Activated T-helper 2 cell treated with anti-CD3 and anti-CD28 coated beads, Interferon-gamma antibody, Interleukin-2, Interleukin-4, amounts not matched to agents 10 μg/mL and 5 μg/mL and 100 μg/mL, durations not matched to agents 14 hours and 24 hours and 36 hours (primary cell): ENCODE results near the gene FOXF2. TPM values are rescaled to one million over a fixed set of nuclear protein-coding genes. Genes with fewer than 3 reads are reported as not detected.
"Not testable (repeated sequence)": the region's sequence is repeated elsewhere in the genome, so short reads cannot be mapped to it uniquely, and the experiment has no call there.

Experiments used
- DNase-seq: peaks from one replicate; pipeline ENCODE4 v3.0.0; 2021; ENCODE audit warnings: low spot score
- H3K27ac Mint-ChIP-seq: one replicate; pipeline ENCODE4 v1.8.0; 2021; ENCODE audit warnings: mixed read lengths
- H3K27me3 Mint-ChIP-seq: one replicate; pipeline ENCODE4 v1.8.0; 2021; ENCODE audit warnings: low read depth, mixed read lengths
- H3K36me3 Mint-ChIP-seq: one replicate; pipeline ENCODE4 v1.8.0; 2021; ENCODE audit warnings: low read depth, mixed read lengths
- H3K4me1 Mint-ChIP-seq: one replicate; pipeline ENCODE4 v1.8.0; 2021; ENCODE audit warnings: low read depth, mixed read lengths
- H3K4me3 Mint-ChIP-seq: one replicate; pipeline ENCODE4 v1.8.0; 2021; ENCODE audit warnings: low read depth, mild to moderate bottlenecking, moderate library complexity, mixed read lengths
- H3K9me3 Mint-ChIP-seq: one replicate; pipeline ENCODE4 v1.8.0; 2021; ENCODE audit warnings: mixed read lengths
- intact Hi-C: fragments of 100-400 bp; cut with micrococcal nuclease; formaldehyde crosslinking; loops from one replicate; pipeline ENCODE4 v1.15.1; 2023
- total RNA-seq: library from RNA; stranded (reverse); gene quantifications from 2 replicates; pipeline ENCODE4 v1.2.3, GENCODE V29; 2022

FOXF2 gene
- total RNA-seq, 1 donor from 2014 or later = not detected

GRCh38 chr6:1364791-1365190 lies 24.6 kb upstream of the FOXF2 start:
- intact Hi-C loops = no loop called here
- no peaks in the 10 kb centered on the region for H3K36me3 Mint-ChIP-seq
- H3K27ac Mint-ChIP-seq = no peak overlapping the region
- no peak for DNase-seq
- H3K9me3 Mint-ChIP-seq = no peaks in the 10 kb centered on the region
- no peaks in the 10 kb centered on the region for H3K4me1 Mint-ChIP-seq
- H3K4me3 Mint-ChIP-seq = no peak overlapping the region
- peaks cover 12% of the 10 kb centered on the region for H3K27me3 Mint-ChIP-seq

GRCh38 chr6:1365686-1366085 lies 23.7 kb upstream of the FOXF2 start:
- H3K27me3 Mint-ChIP-seq = peaks cover 14% of the 10 kb centered on the region
- no peak overlapping the region for H3K4me3 Mint-ChIP-seq
- H3K27ac Mint-ChIP-seq = no peak overlapping the region

GRCh38 chr6:1367771-1368170 lies 21.6 kb upstream of the FOXF2 start:
- intact Hi-C loops = no loop called here
- no peak overlapping the region for H3K27ac Mint-ChIP-seq
- peaks cover 28% of the 10 kb centered on the region for H3K27me3 Mint-ChIP-seq
- no peak overlapping the region for H3K4me3 Mint-ChIP-seq
- H3K9me3 Mint-ChIP-seq = no peaks in the 10 kb centered on the region
- DNase-seq = no peak
- H3K36me3 Mint-ChIP-seq = no peaks in the 10 kb centered on the region
- H3K4me1 Mint-ChIP-seq = no peaks in the 10 kb centered on the region

More at GRCh38 chr6:1365686-1366085, 23.7 kb upstream of the FOXF2 start:
- Mint-ChIP-seq H3K9me3 (no peaks in the 10 kb centered on the region), H3K4me1 (no peaks in the 10 kb centered on the region), H3K36me3 (no peaks in the 10 kb centered on the region)
- no peak for DNase-seq
- intact Hi-C loops = no loop called here

GRCh38 chr6:1368940-1369339 lies 20.4 kb upstream of the FOXF2 start:
- no peaks in the 10 kb centered on the region for H3K9me3 Mint-ChIP-seq
- peaks cover 37% of the 10 kb centered on the region for H3K27me3 Mint-ChIP-seq
- no peak for DNase-seq
- H3K36me3 Mint-ChIP-seq = no peaks in the 10 kb centered on the region
- no peaks in the 10 kb centered on the region for H3K4me1 Mint-ChIP-seq
- intact Hi-C loops = no loop called here
- H3K4me3 Mint-ChIP-seq = no peak overlapping the region
- no peak overlapping the region for H3K27ac Mint-ChIP-seq

GRCh38 chr6:1369695-1370094 lies 19.7 kb upstream of the FOXF2 start:
- H3K27me3 Mint-ChIP-seq = peaks cover 42% of the 10 kb centered on the region
- not testable (repeated sequence) for H3K4me1 Mint-ChIP-seq

GRCh38 chr6:1371933-1372332 lies 17.4 kb upstream of the FOXF2 start:
- Mint-ChIP-seq H3K27me3 (peaks cover 58% of the 10 kb centered on the region), H3K27ac (no peak overlapping the region), H3K36me3 (no peaks in the 10 kb centered on the region), H3K9me3 (no peaks in the 10 kb centered on the region), H3K4me3 (no peak overlapping the region), H3K4me1 (no peaks in the 10 kb centered on the region)
- intact Hi-C loops = no loop called here
- no peak for DNase-seq

More at GRCh38 chr6:1369695-1370094, 19.7 kb upstream of the FOXF2 start:
- H3K27ac Mint-ChIP-seq, H3K4me3 Mint-ChIP-seq, intact Hi-C loops, H3K9me3 Mint-ChIP-seq, H3K36me3 Mint-ChIP-seq, DNase-seq: not testable (repeated sequence)

GRCh38 chr6:1372690-1373089 lies 16.7 kb upstream of the FOXF2 start:
- no peaks in the 10 kb centered on the region for H3K9me3 Mint-ChIP-seq
- intact Hi-C loops = no loop called here
- H3K27me3 Mint-ChIP-seq = peaks cover 64% of the 10 kb centered on the region
- DNase-seq = no peak
- H3K4me3 Mint-ChIP-seq = no peak overlapping the region
- no peaks in the 10 kb centered on the region for H3K36me3 Mint-ChIP-seq
- no peaks in the 10 kb centered on the region for H3K4me1 Mint-ChIP-seq
- no peak overlapping the region for H3K27ac Mint-ChIP-seq

- H3K27ac Mint-ChIP-seq = no peak overlapping the region
- no peak overlapping the region for H3K4me3 Mint-ChIP-seq
- intact Hi-C loops = no loop called here
- H3K4me1 Mint-ChIP-seq = peaks cover 17% of the 10 kb centered on the region
- H3K9me3 Mint-ChIP-seq = no peaks in the 10 kb centered on the region
- no peaks in the 10 kb centered on the region for H3K36me3 Mint-ChIP-seq
- DNase-seq = no peak
- H3K27me3 Mint-ChIP-seq = peaks cover 85% of the 10 kb centered on the region
Observed at GRCh38 chr6:1376653-1377052, 12.7 kb upstream of the FOXF2 start.

- Mint-ChIP-seq H3K36me3 (no peaks in the 10 kb centered on the region), H3K27ac (no peak overlapping the region)
- intact Hi-C loops = no loop called here
Observed at GRCh38 chr6:1377526-1377925, 11.8 kb upstream of the FOXF2 start.

GRCh38 chr6:1378065-1379016 lies 11.0 kb upstream of the FOXF2 start:
- no peak for DNase-seq
- intact Hi-C loops = loop anchor here (1.0 to 2.0 kb wide), 2 partner anchors 14 to 67 kb away; no protein-coding TSS in a partner anchor
- Mint-ChIP-seq H3K9me3 (no peaks in the 10 kb centered on the region), H3K27me3 (peaks cover 76% of the 10 kb centered on the region), H3K36me3 (no peaks in the 10 kb centered on the region), H3K4me3 (no peak overlapping the region), H3K4me1 (peaks cover 17% of the 10 kb centered on the region), H3K27ac (no peak overlapping the region)

More at GRCh38 chr6:1377526-1377925, 11.8 kb upstream of the FOXF2 start:
- H3K27me3 Mint-ChIP-seq = peaks cover 78% of the 10 kb centered on the region
- no peak overlapping the region for H3K4me3 Mint-ChIP-seq
- DNase-seq = no peak
- peaks cover 17% of the 10 kb centered on the region for H3K4me1 Mint-ChIP-seq
- H3K9me3 Mint-ChIP-seq = no peaks in the 10 kb centered on the region

- DNase-seq = no peak
- no peaks in the 10 kb centered on the region for H3K9me3 Mint-ChIP-seq
- no peak overlapping the region for H3K27ac Mint-ChIP-seq
- H3K36me3 Mint-ChIP-seq = no peaks in the 10 kb centered on the region
- peaks cover 71% of the 10 kb centered on the region for H3K27me3 Mint-ChIP-seq
- peaks cover 17% of the 10 kb centered on the region for H3K4me1 Mint-ChIP-seq
- intact Hi-C loops = loop anchor here (1.0 to 2.0 kb wide), 2 partner anchors 14 to 68 kb away; no protein-coding TSS in a partner anchor
- H3K4me3 Mint-ChIP-seq = no peak overlapping the region
Observed at GRCh38 chr6:1379017-1379787, 10.2 kb upstream of the FOXF2 start.

- Mint-ChIP-seq H3K27ac (no peak overlapping the region), H3K9me3 (no peaks in the 10 kb centered on the region), H3K4me1 (peaks cover 17% of the 10 kb centered on the region), H3K4me3 (no peak overlapping the region), H3K27me3 (peaks cover 69% of the 10 kb centered on the region), H3K36me3 (no peaks in the 10 kb centered on the region)
- intact Hi-C loops = loop anchor here (1.0 to 5.0 kb wide), 5 partner anchors 13 to 987 kb away; partner anchors contain the start of gene IRF4
- DNase-seq = no peak
Observed at GRCh38 chr6:1379788-1380147, 9.6 kb upstream of the FOXF2 start.
